ENCODE measurements around the gene IDI1. TPM values are rescaled to one million over a fixed set of nuclear protein-coding genes. Genes with fewer than 3 reads are reported as not detected.
A peak's percentile ranks its signal among the peaks of the same experiment; 100 is the strongest.

Gene IDI1
- total RNA-seq, 1 experiment from 2014 or later, result 30.2 TPM

GRCh38 chr10:990808-991207 lies 58.1 kb downstream of the IDI1 start:
- Histone ChIP-seq H3K27ac (ENCODE audit: low read length) (no peak overlapping the region), H3K9ac (ENCODE audit: low read length) (no peak overlapping the region), H3K9me2 (replicated peaks; ENCODE audit: low read length) (no peaks in the 10 kb centered on the region), H3F3A (ENCODE audit: low read length, unreplicated experiment) (no peaks in the 10 kb centered on the region), H3K4me2 (ENCODE audit: low read length) (0 out of 2 replicates have a peak overlapping the region, but pooled peaks have one; percentile 16), H3K27me3 (ENCODE audit: low read length) (no peaks in the 10 kb centered on the region), H3K79me2 (ENCODE audit: low read length) (peaks cover 68% of the 10 kb centered on the region), H2AFZ (ENCODE audit: low read length) (no peak overlapping the region), H3K4me3 (ENCODE audit: low read length) (no peak overlapping the region), H3K4me1 (ENCODE audit: insufficient read depth, low read length) (peaks cover 14% of the 10 kb centered on the region), H3K9me3 (ENCODE audit: low read length) (no peaks in the 10 kb centered on the region), H3K36me3 (ENCODE audit: low read depth, low read length) (peaks cover 18% of the 10 kb centered on the region), H4K20me1 (ENCODE audit: low read length) (peaks cover 26% of the 10 kb centered on the region)
- CTCF ChIA-PET, result no interaction called here
- POLR2A ChIA-PET (ENCODE audit: unreplicated experiment), result no interaction called here
- TF ChIP-seq EZH2 (IDR thresholded peaks at IDR 0.05; ENCODE audit: low read length, unreplicated experiment), result no peak
- TF ChIP-seq EZH2phosphoT487 (IDR thresholded peaks at IDR 0.05; ENCODE audit: borderline replicate concordance, low read length), result no peak
- no peak for TF ChIP-seq CTCF (conservative IDR thresholded peaks at IDR 0.05; ENCODE audit: low read depth, low read length)
- intact Hi-C loops (cut with micrococcal nuclease), result no loop called here
- no peak for ATAC-seq
- no TSS peak for BruUV-seq (replicated peaks)
- DNase-seq, result no peak

Other genes starting within 250 kb of the IDI1 start
- gene LARP4B, start 117.4 kb downstream of the IDI1 start, total RNA-seq (2014; rRNA removed), result 32.7 and 33.9 TPM in 2 replicates
- gene GTPBP4, start 60.7 kb downstream of the IDI1 start, total RNA-seq (2014; rRNA removed), result 44.6 and 62.0 TPM in 2 replicates
- gene IDI2, start 23.3 kb downstream of the IDI1 start, total RNA-seq (2014; rRNA removed), result not detected in 2 replicates
- gene WDR37, start 7.3 kb upstream of the IDI1 start, total RNA-seq (2014; rRNA removed), result 4.5 and 7.1 TPM in 2 replicates

Measured in PC-3 (cell line).